ENCODE results near the gene KIRREL3.

The KIRREL3 gene

DNA sequence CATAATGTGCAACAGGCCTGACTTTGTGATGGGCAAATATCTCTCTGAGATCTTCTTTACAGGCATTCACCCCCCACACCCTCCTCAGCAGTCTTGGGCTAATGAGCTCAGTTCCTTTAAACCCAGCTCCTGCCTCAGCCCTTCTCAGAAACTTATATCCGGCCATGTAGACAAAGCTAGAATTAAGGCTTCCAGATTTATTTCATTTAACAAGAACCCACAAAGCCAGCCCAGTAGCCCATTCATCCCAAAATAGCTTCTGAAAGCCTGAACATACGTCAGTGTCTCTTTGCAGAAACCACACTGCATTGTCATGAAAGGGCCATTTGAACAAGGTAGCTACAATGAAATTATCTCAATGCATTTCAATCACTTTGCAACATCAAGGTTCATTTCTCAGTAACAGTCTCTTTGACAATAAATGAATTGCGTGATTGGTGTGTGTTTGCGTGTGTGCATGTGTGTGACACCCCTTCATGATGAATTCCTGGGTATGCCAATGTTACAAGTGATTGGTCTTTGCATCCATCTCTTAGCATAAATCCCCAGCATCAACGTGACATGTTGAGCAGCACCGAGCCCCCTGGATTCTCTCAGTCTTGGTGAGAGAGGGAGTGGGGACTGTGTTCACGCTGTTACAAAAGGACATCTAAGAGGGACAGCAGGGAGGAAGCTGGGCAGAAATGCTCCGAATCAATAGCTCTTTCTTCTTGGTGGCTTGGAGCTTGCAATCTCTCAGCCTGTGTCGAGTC is 299.6 kb downstream of the KIRREL3 start:
- DNase-seq = no peak

DNA sequence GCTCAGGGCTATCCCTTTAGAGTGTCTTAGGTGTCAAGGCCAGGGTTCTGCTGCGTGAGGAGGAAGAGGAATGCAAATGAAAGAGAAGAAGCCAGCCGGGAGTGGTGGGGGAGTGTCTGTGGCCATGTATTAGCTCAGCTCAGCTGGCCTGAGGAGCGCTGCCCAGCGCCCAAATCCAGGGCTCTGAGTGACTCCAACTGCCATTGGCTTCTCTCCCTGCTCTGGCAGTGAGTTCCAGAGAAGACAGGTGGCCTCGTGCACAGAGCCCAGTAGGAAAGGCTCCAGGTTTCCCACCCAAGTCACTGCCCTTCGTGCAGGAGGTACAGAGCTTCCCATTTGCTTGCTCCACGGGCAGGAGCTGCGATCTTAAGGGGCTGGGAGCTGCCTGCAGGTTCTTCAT is 302.0 kb downstream of the KIRREL3 start:
- DNase-seq = no peak

- DNase-seq = no peak
Observed at GRCh38 chr11:126697936-126698335, 302.6 kb downstream of the KIRREL3 start.

- DNase-seq = no peak
Observed at GRCh38 chr11:126696982-126697381, 303.6 kb downstream of the KIRREL3 start.

DNA sequence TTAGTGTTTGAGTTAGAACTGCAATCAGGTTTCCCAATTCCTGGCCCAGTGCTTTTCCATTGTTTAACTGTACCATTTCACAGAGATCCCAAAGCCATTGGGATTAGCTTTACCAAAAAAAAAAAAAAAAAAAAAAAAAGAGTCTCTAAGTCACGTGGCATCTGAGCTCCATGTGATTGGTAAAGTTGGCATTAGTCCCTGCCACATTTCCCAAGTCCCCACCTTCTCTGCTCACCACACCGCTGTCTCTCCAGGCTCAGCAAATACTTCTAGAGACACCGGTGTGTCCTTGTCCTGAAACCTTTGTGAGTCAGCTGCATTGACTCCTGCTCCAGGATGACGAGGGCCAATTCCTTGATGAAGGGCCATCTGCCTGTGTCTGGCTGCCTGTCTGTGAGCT is 305.3 kb downstream of the KIRREL3 start:
- DNase-seq = no peak

DNA sequence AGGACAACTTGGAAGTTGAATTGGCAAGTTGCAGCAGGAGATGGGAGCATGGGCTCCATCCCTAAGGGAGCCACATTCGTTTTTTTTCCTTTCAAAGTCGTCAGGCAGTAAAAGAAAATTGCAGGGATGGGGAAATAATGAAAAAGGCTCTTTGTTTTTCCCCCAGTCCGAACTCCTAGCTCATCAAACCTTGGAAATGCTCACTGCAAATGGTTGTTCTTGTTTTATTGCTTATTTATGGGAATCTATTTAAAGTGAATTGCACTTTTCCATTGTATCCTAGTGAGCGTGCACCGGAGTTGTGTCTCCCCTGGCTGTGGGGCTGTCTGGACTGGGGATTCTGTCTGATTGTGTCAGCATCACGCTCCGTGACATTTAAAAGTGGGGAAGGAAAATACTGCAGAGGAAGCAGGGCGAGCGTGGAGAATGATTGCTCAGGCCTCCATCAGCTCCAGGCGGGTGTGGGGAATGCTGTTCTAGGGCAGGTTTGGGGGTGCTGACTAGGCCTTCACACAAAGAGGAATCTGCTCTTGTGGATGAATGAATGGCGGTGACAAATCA is 306.4 kb downstream of the KIRREL3 start:
- DNase-seq = no peak

DNA sequence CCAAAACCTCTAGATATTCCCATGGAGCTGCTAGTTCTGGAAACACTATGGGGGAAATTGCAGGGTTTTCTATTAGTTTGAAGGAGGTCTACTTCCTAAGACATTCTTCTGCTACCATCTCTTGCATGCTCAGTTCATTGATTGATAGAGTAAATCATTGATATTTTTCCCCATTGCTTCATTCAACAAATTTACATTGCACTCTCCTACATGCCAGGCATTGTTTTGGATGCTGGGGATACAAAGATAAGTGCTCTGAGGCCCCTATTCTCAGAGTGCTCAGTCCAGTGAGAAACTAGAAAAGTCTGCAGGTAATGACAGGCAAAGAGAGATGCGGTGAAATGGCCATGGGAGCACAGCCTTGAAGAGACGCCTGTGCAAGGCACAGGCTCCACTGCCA is 313.1 kb downstream of the KIRREL3 start:
- DNase-seq = no peak

DNA sequence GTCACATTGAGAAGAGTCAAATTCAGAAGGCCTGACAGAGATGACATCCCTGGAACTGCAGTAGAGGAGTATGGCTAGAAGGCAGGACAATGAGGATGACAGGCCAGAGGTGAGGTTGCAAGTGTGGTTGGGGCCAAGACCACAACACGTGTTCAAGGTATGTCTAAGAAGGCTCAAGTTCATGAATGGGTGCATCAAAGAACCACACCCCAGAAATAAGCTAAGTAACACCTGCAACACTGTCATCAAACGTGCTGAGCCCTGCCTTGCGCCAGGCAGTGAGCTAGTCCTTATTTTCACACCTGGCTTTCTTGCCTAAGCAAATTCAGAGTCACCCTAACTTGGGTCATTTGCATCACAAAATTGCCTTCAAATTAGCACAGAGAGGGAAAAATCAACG is 313.6 kb downstream of the KIRREL3 start:
- DNase-seq = no peak

- DNase-seq = no peak
Observed at GRCh38 chr11:126683766-126684728, 316.5 kb downstream of the KIRREL3 start.

- no peak for DNase-seq
Observed at GRCh38 chr11:126682590-126682989, 318.0 kb downstream of the KIRREL3 start.

DNA sequence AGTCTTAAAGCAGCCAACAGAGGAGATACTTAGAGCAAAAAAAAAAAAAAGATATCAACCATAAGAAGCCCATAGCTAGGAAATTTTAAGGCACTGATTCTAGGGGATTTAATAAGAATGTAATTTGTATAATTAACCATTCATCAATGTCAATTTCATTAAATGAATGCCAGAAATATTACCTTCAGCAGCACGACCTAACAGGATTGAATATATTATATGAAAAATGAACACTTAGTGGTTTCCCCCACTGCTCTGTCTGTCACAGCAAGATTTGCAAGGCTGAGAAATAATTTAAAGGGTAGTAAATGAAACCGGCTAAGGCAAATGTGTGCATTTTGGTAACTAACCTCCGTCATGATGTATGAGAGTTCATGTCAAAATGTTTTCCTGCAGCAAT is 319.9 kb downstream of the KIRREL3 start:
- no peak for DNase-seq

DNA sequence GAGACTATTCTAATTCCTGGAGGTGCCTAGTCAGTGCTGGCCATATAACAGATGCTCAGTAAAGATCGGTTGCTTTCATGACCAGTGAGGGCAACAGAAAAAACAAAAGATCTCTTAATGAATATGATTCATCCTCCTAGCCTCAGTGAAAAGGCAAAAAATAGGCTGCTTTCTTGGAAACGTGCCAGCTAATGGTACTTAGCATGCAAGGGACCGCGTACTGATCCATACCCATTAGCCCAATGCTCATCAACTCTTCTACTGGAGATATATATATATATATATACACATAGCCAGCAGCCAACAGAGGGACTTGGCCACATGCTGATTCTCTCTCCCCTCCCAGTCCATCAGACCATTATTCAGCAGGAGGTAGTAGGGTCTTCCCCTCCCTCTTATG is 320.4 kb downstream of the KIRREL3 start:
- DNase-seq = no peak

DNA sequence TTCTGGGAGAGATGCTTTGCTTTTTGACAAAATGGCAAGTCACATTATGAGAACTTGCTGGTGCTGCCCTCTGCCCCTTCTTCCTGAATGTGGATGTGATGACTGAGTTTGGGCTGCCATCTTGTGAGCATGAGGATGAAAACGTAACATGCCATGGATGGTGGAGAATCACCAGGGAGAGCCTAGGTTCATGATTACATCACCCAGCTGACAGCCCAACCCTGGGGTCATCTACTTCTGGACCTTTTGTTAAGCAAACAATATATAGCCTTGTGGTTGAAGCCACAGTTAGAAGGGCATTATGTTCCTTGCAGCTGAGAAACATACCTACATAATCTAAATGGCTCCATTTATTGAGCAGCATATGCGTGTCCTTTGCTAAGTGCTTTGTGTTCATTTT is 321.5 kb downstream of the KIRREL3 start:
- DNase-seq = no peak

- DNase-seq = no peak
Observed at GRCh38 chr11:126676536-126676935, 324.0 kb downstream of the KIRREL3 start.

DNA sequence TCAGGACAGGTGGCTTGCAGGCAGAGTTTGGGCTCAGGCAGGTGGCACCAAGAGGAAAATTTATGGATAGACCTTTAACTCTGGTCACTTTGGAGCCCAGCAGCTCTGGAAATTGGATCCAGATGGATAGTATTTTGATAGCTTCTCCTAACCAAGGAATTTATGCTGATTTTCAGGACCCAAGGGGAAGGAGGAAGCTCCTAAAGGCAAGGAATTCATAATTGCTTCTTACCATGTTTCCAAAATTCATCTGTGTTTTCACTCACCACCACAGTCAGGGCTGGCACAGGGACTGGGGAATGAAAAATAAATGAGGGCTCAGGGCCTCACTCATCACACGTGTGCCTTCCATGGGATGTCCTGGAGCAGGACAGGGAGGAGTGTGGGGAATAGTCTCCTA is 327.3 kb downstream of the KIRREL3 start:
- no peak for DNase-seq

GRCh38 chr11:126669416-126669815 is 331.2 kb downstream of the KIRREL3 start:
- DNase-seq = no peak

DNA sequence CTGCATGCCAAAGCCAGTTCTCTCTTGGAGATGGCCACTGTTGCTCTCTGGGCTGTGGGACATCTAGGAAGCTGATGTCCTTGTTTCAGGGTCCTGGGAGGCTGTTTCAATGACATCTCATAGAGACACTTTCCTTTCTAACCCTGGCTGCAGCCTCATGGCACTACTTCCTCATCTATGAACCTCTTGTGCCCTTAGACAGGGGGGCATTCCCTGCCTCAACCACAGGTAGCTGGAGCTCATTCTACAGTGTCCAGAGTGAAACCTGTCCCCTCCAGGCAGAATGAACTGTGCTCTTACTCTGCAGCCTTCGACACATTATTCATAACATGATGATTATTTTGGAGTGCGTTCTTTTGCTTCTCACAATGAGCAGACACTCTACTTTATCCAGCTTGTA is 335.9 kb downstream of the KIRREL3 start:
- DNase-seq = no peak

DNA sequence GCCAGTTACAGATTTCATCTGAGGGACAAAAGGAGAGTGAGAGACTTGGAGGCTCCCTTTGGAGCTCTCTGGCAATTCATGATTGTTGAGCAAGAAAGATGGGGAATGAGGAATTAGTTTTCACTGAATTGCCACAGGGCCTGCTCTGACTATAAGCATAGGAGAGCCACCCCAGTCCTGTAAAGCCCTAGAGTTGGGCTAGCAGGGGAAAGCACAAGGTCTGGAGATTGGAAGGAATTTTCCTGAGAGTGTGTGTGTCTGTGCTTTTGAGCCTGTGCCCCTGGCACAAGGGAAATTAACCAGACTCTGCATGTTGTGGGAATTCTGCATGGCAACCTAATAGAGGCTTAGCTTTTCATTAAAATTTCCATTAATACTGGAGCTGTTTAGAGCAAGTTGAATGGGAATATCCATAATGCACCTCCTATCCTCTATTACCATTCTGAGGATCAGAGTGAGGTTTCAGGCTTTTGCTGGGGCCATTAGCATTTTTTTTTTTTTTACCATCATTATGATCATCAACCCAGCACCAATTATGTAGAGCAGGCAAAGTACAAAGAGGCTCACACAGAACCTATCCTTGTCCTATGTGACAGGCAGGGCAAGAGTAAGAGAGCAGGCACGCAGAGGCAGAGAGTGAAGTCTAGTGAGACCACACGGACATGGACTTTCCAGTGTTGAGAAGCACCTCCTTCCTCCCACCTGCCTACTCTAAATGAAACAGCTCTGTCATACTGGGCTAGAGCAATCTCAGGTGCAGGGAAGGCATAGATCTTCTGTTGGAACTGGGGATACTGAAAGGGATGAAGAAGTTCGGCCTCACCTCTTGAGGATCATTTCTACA is 336.6 kb downstream of the KIRREL3 start:
- DNase-seq = no peak

DNA sequence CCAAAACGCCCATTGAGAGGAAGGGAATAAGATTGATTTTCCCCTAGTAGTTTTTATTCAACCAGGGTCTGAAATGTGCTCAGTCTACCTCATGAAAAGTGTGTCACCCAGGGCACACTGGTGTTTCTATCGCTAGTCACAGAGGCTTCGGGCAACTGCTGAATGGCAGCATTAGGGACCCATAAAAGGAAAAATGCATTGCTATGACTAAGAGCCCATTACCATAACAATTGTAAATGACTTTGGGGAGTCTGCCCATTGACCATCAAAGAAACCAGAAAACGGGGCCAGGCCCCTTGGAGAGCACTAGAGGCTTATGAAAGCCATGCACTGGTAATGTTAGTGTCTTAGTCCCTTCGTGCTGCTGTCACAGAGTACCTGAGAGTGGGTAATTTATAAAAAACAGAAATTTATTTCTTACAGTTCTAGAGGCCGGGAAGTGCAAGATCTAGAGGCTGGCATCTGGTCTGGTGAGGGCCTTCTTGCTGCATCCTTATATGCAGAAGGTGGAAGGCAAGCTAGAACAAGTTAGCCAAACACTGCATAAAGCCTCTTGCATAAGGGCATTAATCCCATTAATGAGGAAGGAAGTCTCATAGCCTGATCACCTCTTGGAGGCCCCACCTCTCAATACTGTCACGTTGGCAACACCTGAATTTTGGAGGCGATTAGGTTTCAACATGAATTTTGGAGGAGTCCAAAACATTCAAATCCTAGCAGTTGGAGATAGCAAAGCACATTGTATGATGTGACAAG is 338.4 kb downstream of the KIRREL3 start:
- no peak for DNase-seq

DNA sequence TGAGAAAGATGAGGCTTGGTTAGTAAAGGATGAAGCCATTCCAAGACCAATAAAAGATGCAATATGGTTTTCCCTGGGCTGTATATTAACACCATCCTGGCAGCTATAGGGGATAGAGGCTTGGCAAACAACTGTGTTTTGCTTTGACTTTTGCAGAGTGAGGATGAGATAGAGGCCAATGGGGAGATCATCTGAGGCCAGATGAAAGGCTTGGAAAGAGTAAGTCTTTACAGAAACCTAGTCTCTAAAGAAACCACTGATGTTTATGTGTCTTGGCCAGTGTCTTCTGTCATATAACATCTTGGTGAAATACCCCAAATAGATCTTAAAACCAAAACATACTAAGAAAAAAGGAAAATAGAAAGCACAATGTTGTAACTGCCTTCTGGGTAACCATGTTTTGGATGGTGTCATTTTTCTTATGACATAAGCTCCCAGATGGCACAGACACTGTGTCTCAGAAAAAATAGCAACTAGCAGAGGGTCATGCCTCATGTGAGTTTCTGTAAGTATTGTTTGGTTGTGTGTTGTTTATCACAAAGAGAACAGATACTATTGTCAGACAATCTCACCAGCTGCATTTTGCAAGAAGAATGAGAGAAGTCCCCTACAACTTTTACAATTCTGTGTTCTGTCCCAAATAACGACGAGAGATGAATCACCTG is 339.7 kb downstream of the KIRREL3 start:
- DNase-seq = no peak

GRCh38 chr11:126660321-126660720 is 340.2 kb downstream of the KIRREL3 start:
- no peak for DNase-seq

Data from activated T-cell treated with anti-CD3 and anti-CD28 coated beads for 4 hours (primary cell).